Psoas muscle (tissue), 8 donors: ENCODE results near the gene ATP8A2. TPM values are rescaled to one million over a fixed set of nuclear protein-coding genes. Genes with fewer than 3 reads are reported as not detected.
A peak's percentile ranks its signal among the peaks of the same experiment; 100 is the strongest.

Experiments
- ATAC-seq, 4 donors: fragments of 200-7000 bp; cut with Tn5 transposase; one replicate each; pipeline ENCODE4 v1.9.1; 2020; ENCODE audit warnings: moderate library complexity in 3 of 4, mild to moderate bottlenecking in 2 of 4
- DNase-seq, 2 donors: peaks; one replicate each; pipeline ENCODE4 v3.0.0-alpha.2; 2020
- H3K27ac ChIP-seq: fragments of 200-600 bp; one replicate; pipeline ENCODE4 v1.8.0; 2022
- H3K27me3 ChIP-seq, 3 donors: fragments of 200-600 bp in 1 of 3; one replicate each; pipeline versions ENCODE4 v1.6.1 to v1.8.0; 2013 to 2022; ENCODE audit warnings: low read length in 2 of 3, mild to moderate bottlenecking in 2 of 3, moderate library complexity in 1 of 3; ENCODE audit not compliant: insufficient read depth in 3 of 3
- H3K36me3 ChIP-seq, 2 donors: fragments of 200-600 bp in 1 of 2; one replicate each; pipeline versions ENCODE4 v1.6.1 to v1.8.0; 2013 to 2022; ENCODE audit warnings: low read depth in 1 of 2, mild to moderate bottlenecking in 1 of 2, moderate library complexity in 1 of 2; ENCODE audit not compliant: insufficient read depth in 1 of 2
- H3K4me1 ChIP-seq: fragments of 200-600 bp; one replicate; pipeline ENCODE4 v1.8.0; 2022
- H3K4me3 ChIP-seq: fragments of 200-600 bp; one replicate; pipeline ENCODE4 v1.8.0; 2022; ENCODE audit warnings: mild to moderate bottlenecking
- H3K9me3 ChIP-seq: fragments of 200-600 bp; one replicate; pipeline ENCODE4 v1.8.0; 2022
- CTCF ChIP-seq: fragments of 200-600 bp; IDR thresholded peaks from one replicate; pipeline ENCODE4 v1.8.0; 2022; ENCODE audit warnings: antibody characterized with exemption
- WGBS, 3 donors: extraction: QIAGEN DNeasy Blood & Tissue Kit; methylation state at CpG; one replicate each; pipeline versions ENCODE4 v1.1.6 to v1.1.7; 2013; 5-methylcytosine and 5-hydroxymethylcytosine counted together
- intact Hi-C, 2 donors: fragments of 100-400 bp; cut with DNase I; formaldehyde crosslinking; loops; one replicate each; pipeline versions ENCODE4 v1.11.0 to v1.14.2; 2022
- long read RNA-seq, 2 donors: library from polyadenylated mRNA; unstranded; transcript quantifications; one replicate each; pipeline ENCODE4 v2.0.0, GENCODE V29; 2021
- polyA plus RNA-seq, 3 donors: library from polyadenylated mRNA; stranded (reverse); fragments of 200-250 nt; gene quantifications; one replicate each; pipeline ENCODE4 v1.2.3, GENCODE V29; 2013
- total RNA-seq, 4 donors: library from RNA; stranded (reverse); fragmentation: NEBNext Ultra II Directional in 2 of 4; extraction: Animal tissue kit (Norgen Biotek cat#: 25700) in 2 of 4; gene quantifications; one replicate each; pipeline versions ENCODE4 v1.2.1 to v1.2.4, GENCODE V29; 2021 to 2023
- donor health status: healthy with polysubstance abuse.
- donor health status: DM: no; HTN: no; CAD: no; lungs with moderate emphysema.
- donor health status: Bipolar disorder and iron deficiency.
- donor health status: healthy.
- donor health status: DM: yes; HTN: yes; CAD: no.
- donor health status: DM: no; HTN: no; CAD: no.
- donor health status: DM: no; HTN: no; CAD: no.
- donor health status: DM: yes; HTN: yes; CAD: no.

Gene ATP8A2
- under 1 TPM in 3 of 4 donors, not detected in 1; 0.02 to 0.22 (median 0.13) TPM for total RNA-seq
- under 1 TPM in 2 of 3 donors, not detected in 1; 0.03 to 0.04 TPM for polyA plus RNA-seq
- long read RNA-seq, donor 1, result 0 reads
- long read RNA-seq, donor 2, result 0 reads

GRCh38 chr13:25371875-25372283 is at the start of gene ATP8A2:
Gene ATP8A2 (plus strand): TSS chr13:25371974. CDS start chr13:25372213, 239 bp downstream.
- TF ChIP-seq CTCF, result no peak
- Histone ChIP-seq H3K27me3 (peaks cover 0 to 75% (median 27%) of the 10 kb centered on the region in 3 donors), H3K4me3 (peak within 1 kb of the TSS; percentile 38), H3K9me3 (no peaks in the 10 kb centered on the region), H3K4me1 (no peaks in the 10 kb centered on the region), H3K36me3 (no peaks in the 10 kb centered on the region), H3K27ac (no peak within 1 kb of the TSS)
- intact Hi-C loops, result loop anchor here in 1 of 2 donors (10.0 kb wide), 1 partner anchor 377 kb away; no protein-coding TSS in a partner anchor
- 0 to 1% (median 1%) methylated on average over 30 to 58 of the region's 58 CpGs for WGBS, 3 donors
- no peak for DNase-seq
- ATAC-seq, result no peak

GRCh38 chr13:25324100-25324499 is 47.7 kb upstream of the ATP8A2 start:
- Histone ChIP-seq H3K27me3 (no peaks in the 10 kb centered on the region), H3K9me3 (no peaks in the 10 kb centered on the region), H3K36me3 (peaks cover 0 to 98% of the 10 kb centered on the region in 2 donors), H3K27ac (no peak overlapping the region), H3K4me3 (no peak overlapping the region), H3K4me1 (no peaks in the 10 kb centered on the region)
- 92 to 95% (median 94%) methylated on average over 2 of the region's 2 CpGs for WGBS, 3 donors
- intact Hi-C loops, result no loop called here
- DNase-seq (no peak), ATAC-seq (no peak)
- TF ChIP-seq CTCF, result no peak

GRCh38 chr13:25329706-25330105 is 42.1 kb upstream of the ATP8A2 start:
- no peak overlapping the region for H3K4me3 ChIP-seq
- no peak for TF ChIP-seq CTCF
- intact Hi-C loops, result no loop called here
- H3K4me1 ChIP-seq, result no peaks in the 10 kb centered on the region
- 95 to 96% (median 96%) methylated on average over 4 of the region's 4 CpGs for WGBS, 3 donors
- H3K9me3 ChIP-seq, result no peaks in the 10 kb centered on the region
- H3K36me3 ChIP-seq, result peaks cover 2 to 98% of the 10 kb centered on the region in 2 donors
- no peak overlapping the region for H3K27ac ChIP-seq
- H3K27me3 ChIP-seq, result no peaks in the 10 kb centered on the region
- no peak for ATAC-seq
- DNase-seq, result peak in 1 of 2 donors; percentile 13

GRCh38 chr13:25330541-25330940 is 41.2 kb upstream of the ATP8A2 start:
- no peak overlapping the region for H3K4me3 ChIP-seq
- no peaks in the 10 kb centered on the region for H3K9me3 ChIP-seq
- H3K36me3 ChIP-seq, result peaks cover 2 to 92% of the 10 kb centered on the region in 2 donors
- no peak for ATAC-seq
- H3K27me3 ChIP-seq, result no peaks in the 10 kb centered on the region
- no peak for TF ChIP-seq CTCF
- intact Hi-C loops, result no loop called here
- no peak for DNase-seq
- 86 to 100% (median 98%) methylated on average over 1 of the region's 1 CpG for WGBS, 3 donors
- H3K4me1 ChIP-seq, result no peaks in the 10 kb centered on the region
- no peak overlapping the region for H3K27ac ChIP-seq

- Histone ChIP-seq H3K27me3 (no peaks in the 10 kb centered on the region), H3K9me3 (no peaks in the 10 kb centered on the region), H3K4me1 (no peaks in the 10 kb centered on the region), H3K36me3 (peaks cover 0 to 89% of the 10 kb centered on the region in 2 donors), H3K4me3 (no peak overlapping the region), H3K27ac (no peak overlapping the region)
- ATAC-seq (no peak), DNase-seq (no peak)
- intact Hi-C loops, result no loop called here
- no peak for TF ChIP-seq CTCF
- 57 to 68% (median 60%) methylated on average over 3 of the region's 3 CpGs for WGBS, 3 donors
These were observed 35.9 kb upstream of the ATP8A2 start for GRCh38 chr13:25335856-25336255.
